ENCODE results near the gene AHDC1. TPM values are rescaled to one million over a fixed set of nuclear protein-coding genes. Genes with fewer than 3 reads are reported as not detected.

AHDC1 gene
- polyA plus RNA-seq, 1 donor from 2014 or later = 5.3 TPM

DNA sequence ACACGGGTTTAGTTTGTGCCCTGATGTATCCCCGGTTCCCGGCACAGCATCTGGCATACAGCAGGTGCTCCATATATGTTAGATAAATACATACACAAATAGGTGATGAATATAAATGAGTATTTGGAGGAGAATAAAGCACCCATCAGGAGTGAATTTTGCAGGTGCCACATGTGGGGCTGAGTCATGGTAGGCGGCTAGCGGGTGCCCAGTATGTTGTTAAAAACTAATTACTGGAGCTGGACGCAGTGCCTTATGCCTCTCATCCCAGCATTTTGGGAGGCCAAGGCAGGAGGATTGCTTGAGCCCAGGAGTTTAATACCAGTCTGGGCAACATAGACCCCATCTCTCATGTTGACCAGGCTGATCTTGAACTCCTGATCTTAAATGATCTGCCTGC lies 97.2 kb downstream of the AHDC1 start:
- no peaks in the 10 kb centered on the region for H3K9me2 ChIP-seq (ENCODE audit: insufficient read depth, low read length)
- no peak overlapping the region for H3K4me2 ChIP-seq (ENCODE audit: low read length)
- TF ChIP-seq EP300 (conservative IDR thresholded peaks at IDR 0.05; ENCODE audit: poor library complexity, severe bottlenecking) (no peak), CTCF (IDR thresholded peaks at IDR 0.05; ENCODE audit: poor library complexity, severe bottlenecking) (no peak), MXI1 (conservative IDR thresholded peaks at IDR 0.05; ENCODE audit: poor library complexity, severe bottlenecking) (no peak), RAD21 (conservative IDR thresholded peaks at IDR 0.05) (no peak), REST (IDR thresholded peaks at IDR 0.05; ENCODE audit: borderline replicate concordance) (no peak), POLR2AphosphoS5 (IDR thresholded peaks at IDR 0.05) (no peak), EZH2 (IDR thresholded peaks at IDR 0.05; ENCODE audit: borderline replicate concordance, insufficient read depth, low read length, poor library complexity, severe bottlenecking) (no peak), SMC3 (conservative IDR thresholded peaks at IDR 0.05; ENCODE audit: poor library complexity) (no peak), TAF1 (IDR thresholded peaks at IDR 0.05; ENCODE audit: low read depth) (no peak)
- H3K27ac ChIP-seq (ENCODE audit: low read length) = no peak overlapping the region
- no peaks in the 10 kb centered on the region for H3K9me3 ChIP-seq (ENCODE audit: low read length)
- no peaks in the 10 kb centered on the region for H3K27me3 ChIP-seq (ENCODE audit: insufficient read depth, low read depth, low read length)
- no peak overlapping the region for H3K9ac ChIP-seq (ENCODE audit: low read length)
- no peaks in the 10 kb centered on the region for H3F3A ChIP-seq (ENCODE audit: insufficient read depth, low read length, poor library complexity, severe bottlenecking)
- H2AFZ ChIP-seq (ENCODE audit: low read depth, low read length) = no peak overlapping the region
- H3K79me2 ChIP-seq (replicated peaks; ENCODE audit: insufficient read depth, low read length) = no peaks in the 10 kb centered on the region
- no peak overlapping the region for H3K4me3 ChIP-seq (ENCODE audit: low read length)
- no peaks in the 10 kb centered on the region for H3K36me3 ChIP-seq (ENCODE audit: insufficient read depth, low read length)
- no peaks in the 10 kb centered on the region for H4K20me1 ChIP-seq (ENCODE audit: insufficient read depth)

DNA sequence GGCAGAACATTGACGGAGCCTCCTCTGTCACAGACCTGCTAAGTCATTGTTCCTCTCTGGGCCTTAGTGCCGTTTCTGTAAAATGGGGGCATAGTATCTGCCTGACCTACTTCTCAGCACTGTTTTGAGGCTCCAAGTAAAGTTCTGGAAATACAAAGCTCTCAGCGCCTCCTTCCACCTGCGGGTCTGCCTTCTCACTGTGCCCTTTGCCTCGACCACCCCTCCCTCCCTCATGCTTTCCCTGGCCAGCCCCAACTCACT lies 98.6 kb downstream of the AHDC1 start:
- Histone ChIP-seq H3K9me2 (ENCODE audit: insufficient read depth, low read length) (no peaks in the 10 kb centered on the region), H3K36me3 (ENCODE audit: insufficient read depth, low read length) (no peaks in the 10 kb centered on the region), H3K9ac (ENCODE audit: low read length) (no peak overlapping the region), H3K4me2 (ENCODE audit: low read length) (no peak overlapping the region), H3F3A (ENCODE audit: insufficient read depth, low read length, poor library complexity, severe bottlenecking) (no peaks in the 10 kb centered on the region), H3K27me3 (ENCODE audit: insufficient read depth, low read depth, low read length) (no peaks in the 10 kb centered on the region), H3K9me3 (ENCODE audit: low read length) (no peaks in the 10 kb centered on the region), H3K79me2 (replicated peaks; ENCODE audit: insufficient read depth, low read length) (no peaks in the 10 kb centered on the region), H2AFZ (ENCODE audit: low read depth, low read length) (no peak overlapping the region), H3K27ac (ENCODE audit: low read length) (no peak overlapping the region), H3K4me3 (ENCODE audit: low read length) (no peak overlapping the region), H4K20me1 (ENCODE audit: insufficient read depth) (no peaks in the 10 kb centered on the region)
- TF ChIP-seq TAF1 (IDR thresholded peaks at IDR 0.05; ENCODE audit: low read depth) = no peak
- no peak for TF ChIP-seq EZH2 (IDR thresholded peaks at IDR 0.05; ENCODE audit: borderline replicate concordance, insufficient read depth, low read length, poor library complexity, severe bottlenecking)
- TF ChIP-seq EP300 (conservative IDR thresholded peaks at IDR 0.05; ENCODE audit: poor library complexity, severe bottlenecking) = no peak
- TF ChIP-seq MXI1 (conservative IDR thresholded peaks at IDR 0.05; ENCODE audit: poor library complexity, severe bottlenecking) = no peak

All from neural cell (in vitro differentiated cells).